Keratinocyte (primary cell): Measurements from ENCODE around the gene CDH15. TPM values are rescaled to one million over a fixed set of nuclear protein-coding genes. Genes with fewer than 3 reads are reported as not detected.

Experiments
- DNase-seq: peaks from one replicate; pipeline ENCODE4 v3.0.0-alpha.2; 2011; ENCODE audit warnings: low read depth, missing footprints, low spot score
- FAIRE-seq: peaks from 2 replicates; lab custom pipeline; 2011; peaks lifted over from hg19 to GRCh38; lab: Jason Lieb, UNC
- H2AFZ ChIP-seq: 2 replicates; pipeline ENCODE4 v1.6.0; 2012; ENCODE audit warnings: low read length, control low read depth, inconsistent platforms; ENCODE audit not compliant: control insufficient read depth
- H3K27ac ChIP-seq: 2 replicates; pipeline ENCODE4 v1.5.1; 2011; ENCODE audit warnings: low read length; ENCODE audit not compliant: control insufficient read depth, insufficient read depth
- H3K27me3 ChIP-seq: 3 replicates; pipeline ENCODE4 v1.6.0; 2011; ENCODE audit warnings: low read length; ENCODE audit not compliant: control insufficient read depth, insufficient read depth; ENCODE audit errors: extremely low read depth
- H3K36me3 ChIP-seq, 2 experiments: 2 replicates in 1 of 2; 3 replicates in 1 of 2; pipeline ENCODE4 v1.5.1; 2011; ENCODE audit warnings: low read length in 2 of 2, mild to moderate bottlenecking in 1 of 2; ENCODE audit not compliant: control insufficient read depth in 2 of 2, insufficient read depth in 2 of 2; ENCODE audit errors: extremely low read depth in 1 of 2
- H3K4me1 ChIP-seq: 3 replicates; pipeline ENCODE4 v1.5.1; 2011; ENCODE audit warnings: low read length; ENCODE audit not compliant: control insufficient read depth, insufficient read depth; ENCODE audit errors: extremely low read depth
- H3K4me2 ChIP-seq: 3 replicates; pipeline ENCODE4 v1.6.0; 2011; ENCODE audit warnings: low read depth, low read length; ENCODE audit not compliant: control insufficient read depth, insufficient read depth; ENCODE audit errors: extremely low read depth
- H3K4me3 ChIP-seq, 3 experiments: fragments of 200-600 bp in 1 of 3; sonication (generic) in 1 of 3; 2 replicates in 2 of 3; 3 replicates in 1 of 3; pipeline ENCODE4 v1.5.1; 2011 to 2016; ENCODE audit warnings: low read length in 3 of 3, mild to moderate bottlenecking in 3 of 3, control low read depth in 2 of 3, inconsistent platforms in 1 of 3, low read depth in 1 of 3, mixed read lengths in 1 of 3, mixed run types in 1 of 3, moderate library complexity in 1 of 3; ENCODE audit not compliant: control insufficient read depth in 2 of 3, insufficient read depth in 2 of 3; ENCODE audit errors: extremely low read depth in 1 of 3
- H3K79me2 ChIP-seq: 2 replicates; pipeline ENCODE4 v1.6.0; 2012; ENCODE audit warnings: low read length; ENCODE audit not compliant: control insufficient read depth, insufficient read depth
- H3K9ac ChIP-seq: 3 replicates; pipeline ENCODE4 v1.6.0; 2011; ENCODE audit warnings: low read length; ENCODE audit not compliant: control insufficient read depth, insufficient read depth; ENCODE audit errors: extremely low read depth
- H3K9me1 ChIP-seq: 3 replicates; pipeline ENCODE4 v1.6.0; 2011; ENCODE audit warnings: low read length; ENCODE audit not compliant: control insufficient read depth, insufficient read depth; ENCODE audit errors: extremely low read depth
- H3K9me3 ChIP-seq: 2 replicates; pipeline ENCODE4 v1.5.1; 2012; ENCODE audit warnings: low read depth, low read length; ENCODE audit not compliant: control insufficient read depth
- H4K20me1 ChIP-seq: 3 replicates; pipeline ENCODE4 v1.6.0; 2011; ENCODE audit warnings: low read length; ENCODE audit not compliant: control insufficient read depth, insufficient read depth; ENCODE audit errors: extremely low read depth
- CTCF ChIP-seq, 3 experiments: IDR thresholded peaks in 1 of 3; conservative IDR thresholded peaks in 1 of 3; optimal IDR thresholded peaks in 1 of 3; 2 replicates in 2 of 3; 3 replicates in 1 of 3; pipeline versions ENCODE3 to v1.5.1; 2011; ENCODE audit warnings: low read length in 3 of 3, mild to moderate bottlenecking in 3 of 3, moderate library complexity in 2 of 3, control low read depth in 1 of 3, inconsistent platforms in 1 of 3; ENCODE audit not compliant: insufficient read depth in 2 of 3; ENCODE audit errors: extremely low read depth in 1 of 3
- EZH2 ChIP-seq: IDR thresholded peaks from one replicate; pipeline ENCODE4 v1.6.1; 2012; ENCODE audit warnings: inconsistent platforms, mild to moderate bottlenecking, low read length, moderate library complexity
- dilution Hi-C: fragments of 300-500 bp; cut with MboI; formaldehyde crosslinking; loops from one replicate; pipeline ENCODE4 v1.7.0; 2020; ENCODE audit warnings: low sequenced_read_pairs; ENCODE audit not compliant: extremely low pct_ligation_motif_present
- polyA plus RNA-seq, 5 experiments: library from polyadenylated mRNA; depleted of rRNA in 3 of 5; stranded (reverse) in 3 of 5; stranded (forward) in 1 of 5; unstranded in 1 of 5; fragments of >200 nt; gene quantifications; 1 replicate in 1 of 5; 2 replicates in 3 of 5; 3 replicates in 1 of 5; pipeline versions ENCODE4 v1.2.1 to v1.2.3, GENCODE V29; 2011 to 2012; ENCODE audit warnings: missing spikeins in 2 of 5, low read depth in 1 of 5, low replicate concordance in 1 of 5

CDH15 gene
- polyA plus RNA-seq, 1 donor (not counting 4 experiments of a cell fraction or from before 2014, with no cell fraction given), result not detected

- DNase-seq, result no peak
- Histone ChIP-seq H3K79me2 (no peaks in the 10 kb centered on the region), H3K4me2 (no peak overlapping the region), H3K36me3 (no peaks in the 10 kb centered on the region), H3K4me3 (no peak overlapping the region), H3K27me3 (no peaks in the 10 kb centered on the region), H3K4me1 (no peaks in the 10 kb centered on the region), H2AFZ (no peak overlapping the region), H3K27ac (no peak overlapping the region), H3K9ac (no peak overlapping the region), H3K9me1 (no peaks in the 10 kb centered on the region), H3K9me3 (no peaks in the 10 kb centered on the region), H4K20me1 (no peaks in the 10 kb centered on the region)
- no peak for FAIRE-seq
- dilution Hi-C loops, result no loop called here
- TF ChIP-seq CTCF (optimal IDR thresholded peaks at IDR 0.05 in 1 of 3, IDR thresholded peaks at IDR 0.05 in 1 of 3, conservative IDR thresholded peaks at IDR 0.05 in 1 of 3; ENCODE audit: extremely low read depth in 1 of 3, insufficient read depth in 2 of 3, low read length in 3 of 3), result no peak
- TF ChIP-seq EZH2, result no peak
Observed at GRCh38 chr16:89210165-89210903, 38.8 kb downstream of the CDH15 start.

- H3K4me3 ChIP-seq, result no peak overlapping the region
- FAIRE-seq (no peak), DNase-seq (no peak)
- no peak overlapping the region for H3K27ac ChIP-seq
- H3K9me1 ChIP-seq, result no peaks in the 10 kb centered on the region
- H3K9me3 ChIP-seq, result no peaks in the 10 kb centered on the region
- no peak overlapping the region for H3K4me2 ChIP-seq
- H4K20me1 ChIP-seq, result no peaks in the 10 kb centered on the region
- no peaks in the 10 kb centered on the region for H3K27me3 ChIP-seq
- no peak overlapping the region for H2AFZ ChIP-seq
- dilution Hi-C loops, result no loop called here
- H3K79me2 ChIP-seq, result no peaks in the 10 kb centered on the region
- no peaks in the 10 kb centered on the region for H3K36me3 ChIP-seq
- no peak overlapping the region for H3K9ac ChIP-seq
- no peaks in the 10 kb centered on the region for H3K4me1 ChIP-seq
- TF ChIP-seq EZH2, result no peak
- no peak for TF ChIP-seq CTCF (optimal IDR thresholded peaks at IDR 0.05 in 1 of 3, IDR thresholded peaks at IDR 0.05 in 1 of 3, conservative IDR thresholded peaks at IDR 0.05 in 1 of 3; ENCODE audit: extremely low read depth in 1 of 3, insufficient read depth in 2 of 3, low read length in 3 of 3)
Observed at GRCh38 chr16:89210904-89211515, 39.5 kb downstream of the CDH15 start.
